Thyroid gland (tissue), 4 donors: ENCODE results near the gene FIP1L1.

Experiments
- CTCF ChIP-seq, 6 experiments: fragments of 200-600 bp in 3 of 6; fragments of 450-650 bp in 3 of 6; sonication (generic) in 3 of 6; IDR thresholded peaks; one replicate each; pipeline ENCODE4 v1.5.1; 2016 to 2019; ENCODE audit warnings: antibody characterized with exemption in 6 of 6, mild to moderate bottlenecking in 2 of 6, inconsistent platforms in 1 of 6, moderate library complexity in 1 of 6
- POLR2A ChIP-seq, 2 donors: fragments of 450-650 bp; IDR thresholded peaks; one replicate each; pipeline ENCODE4 v1.6.1; 2017; ENCODE audit warnings: antibody characterized with exemption in 2 of 2, mild to moderate bottlenecking in 2 of 2, moderate library complexity in 1 of 2

DNA sequence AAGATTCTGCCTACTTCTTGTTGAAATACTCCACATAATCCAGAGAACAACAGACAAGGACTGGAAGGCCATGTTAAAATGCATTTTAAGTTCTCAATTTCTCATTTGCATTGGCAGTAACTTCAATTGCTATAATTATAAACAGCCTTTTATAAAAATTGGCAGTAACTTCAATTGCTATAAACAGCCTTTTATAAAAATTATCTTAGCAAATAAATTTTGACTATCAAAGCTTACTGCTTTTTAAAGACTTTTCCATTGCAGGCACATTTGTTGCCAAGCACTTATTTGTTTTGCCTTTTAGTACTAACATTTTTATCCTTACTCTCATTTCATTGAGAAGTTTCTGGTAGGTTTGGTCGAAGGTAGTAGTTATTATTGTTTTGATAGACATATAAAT lies 29.4 kb upstream of the FIP1L1 start:
- TF ChIP-seq CTCF (IDR thresholded peaks at IDR 0.05) (no peak), POLR2A (IDR thresholded peaks at IDR 0.05) (no peak)
